Activated CD4-positive, alpha-beta T cell treated with anti-CD3 and anti-CD28 coated beads, Interleukin-2, amount 10 ng/mL, durations not matched to agents 7 days and 5 days (primary cell): ENCODE measurements around the gene CHST11. TPM values are rescaled to one million over a fixed set of nuclear protein-coding genes. Genes with fewer than 3 reads are reported as not detected.

Source experiments
- CTCF ChIA-PET: fragments of 350-600 bp; sonication (Branson Sonifier 250); formaldehyde crosslinking; loops from one replicate; lab custom pipeline; 2021; ENCODE audit warnings: antibody characterized with exemption; lab: Charles Lee
- POLR2A ChIA-PET: fragments of 350-600 bp; sonication (Branson Sonifier 250); formaldehyde crosslinking; loops from one replicate; lab custom pipeline; 2021; ENCODE audit warnings: antibody characterized with exemption; lab: Charles Lee
- DNase-seq: peaks from one replicate; pipeline ENCODE4 v3.0.0-alpha.2; 2020
- H3K27ac Mint-ChIP-seq: one replicate; pipeline ENCODE4 v1.8.0; 2021; ENCODE audit warnings: mild to moderate bottlenecking, moderate library complexity, mixed read lengths
- H3K27me3 Mint-ChIP-seq: one replicate; pipeline ENCODE4 v1.8.0; 2021; ENCODE audit warnings: mixed read lengths
- H3K36me3 Mint-ChIP-seq: one replicate; pipeline ENCODE4 v1.8.0; 2021; ENCODE audit warnings: low read depth, mixed read lengths
- H3K4me1 Mint-ChIP-seq: one replicate; pipeline ENCODE4 v1.8.0; 2021; ENCODE audit warnings: mixed read lengths
- H3K4me3 Mint-ChIP-seq: one replicate; pipeline ENCODE4 v1.8.0; 2021; ENCODE audit warnings: mild to moderate bottlenecking, moderate library complexity, mixed read lengths
- H3K9me3 Mint-ChIP-seq: one replicate; pipeline ENCODE4 v1.8.0; 2021; ENCODE audit warnings: mixed read lengths
- total RNA-seq, 2 experiments: library from RNA; stranded (reverse); gene quantifications; one replicate each; pipeline ENCODE4 v1.2.3, GENCODE V29; 2021

CHST11 gene
- total RNA-seq, 2 experiments from 2014 or later: 56.4 to 56.6 TPM

GRCh38 chr12:104435765-104436164 lies 21.0 kb upstream of the CHST11 start:
- CTCF ChIA-PET: interaction anchor here (0.8 to 1.8 kb wide), 7 partner anchors 9 to 54 kb away, joined by 3 to 8 read pairs (median 4); no protein-coding TSS in a partner anchor
- Mint-ChIP-seq H3K4me3 (no peak overlapping the region), H3K9me3 (peaks cover 2% of the 10 kb centered on the region), H3K27me3 (peaks cover 8% of the 10 kb centered on the region), H3K4me1 (peaks cover 2% of the 10 kb centered on the region), H3K36me3 (no peaks in the 10 kb centered on the region), H3K27ac (no peak overlapping the region)
- POLR2A ChIA-PET: interaction anchor here (0.7 kb wide), 1 partner anchor 9 kb away, joined by 3 read pairs; no protein-coding TSS in a partner anchor
- no peak for DNase-seq

GRCh38 chr12:104436790-104437189 lies 20.0 kb upstream of the CHST11 start:
- no peak for DNase-seq
- Mint-ChIP-seq H3K27me3 (peaks cover 8% of the 10 kb centered on the region), H3K9me3 (peaks cover 2% of the 10 kb centered on the region), H3K4me3 (no peak overlapping the region), H3K4me1 (peaks cover 2% of the 10 kb centered on the region), H3K36me3 (no peaks in the 10 kb centered on the region), H3K27ac (no peak overlapping the region)
- ChIA-PET POLR2A (no interaction called here), CTCF (interaction anchor here (1.0 to 1.7 kb wide), 3 partner anchors 16 to 21 kb away, joined by 4 to 5 read pairs (median 4); no protein-coding TSS in a partner anchor)

- no peaks in the 10 kb centered on the region for H3K36me3 Mint-ChIP-seq
- no peak for DNase-seq
- H3K4me3 Mint-ChIP-seq: no peak overlapping the region
- ChIA-PET CTCF (no interaction called here), POLR2A (no interaction called here)
- H3K27me3 Mint-ChIP-seq: peaks cover 8% of the 10 kb centered on the region
- peaks cover 2% of the 10 kb centered on the region for H3K9me3 Mint-ChIP-seq
- H3K4me1 Mint-ChIP-seq: peaks cover 2% of the 10 kb centered on the region
- no peak overlapping the region for H3K27ac Mint-ChIP-seq
Observed at GRCh38 chr12:104438134-104438533, 18.6 kb upstream of the CHST11 start.

GRCh38 chr12:104439137-104439536 lies 17.6 kb upstream of the CHST11 start:
- no peak for DNase-seq
- H3K27me3 Mint-ChIP-seq: peaks cover 8% of the 10 kb centered on the region
- ChIA-PET POLR2A (no interaction called here), CTCF (interaction anchor here (0.8 to 1.2 kb wide), 3 partner anchors 11 to 20 kb away, joined by 3 to 4 read pairs (median 3); no protein-coding TSS in a partner anchor)
- H3K4me1 Mint-ChIP-seq: peaks cover 2% of the 10 kb centered on the region
- H3K9me3 Mint-ChIP-seq: peaks cover 2% of the 10 kb centered on the region
- no peaks in the 10 kb centered on the region for H3K36me3 Mint-ChIP-seq
- no peak overlapping the region for H3K27ac Mint-ChIP-seq
- no peak overlapping the region for H3K4me3 Mint-ChIP-seq

- no peak overlapping the region for H3K4me3 Mint-ChIP-seq
- H3K36me3 Mint-ChIP-seq: no peaks in the 10 kb centered on the region
- no peaks in the 10 kb centered on the region for H3K9me3 Mint-ChIP-seq
- H3K27ac Mint-ChIP-seq: no peak overlapping the region
- peaks cover under 1% of the 10 kb centered on the region for H3K27me3 Mint-ChIP-seq
- H3K4me1 Mint-ChIP-seq: no peaks in the 10 kb centered on the region
- DNase-seq: no peak
- ChIA-PET POLR2A (no interaction called here), CTCF (interaction anchor here (1.6 kb wide), 1 partner anchor 13 kb away, joined by 4 read pairs; the partner anchor contains the start of gene CHST11)
Observed at GRCh38 chr12:104443008-104443407, 13.7 kb upstream of the CHST11 start.

GRCh38 chr12:104446646-104447421 lies 9.9 kb upstream of the CHST11 start:
- CTCF ChIA-PET: interaction anchor here (1.9 kb wide), 1 partner anchor 11 kb away, joined by 4 read pairs; no protein-coding TSS in a partner anchor
- DNase-seq: no peak
- Mint-ChIP-seq H3K27ac (no peak overlapping the region), H3K27me3 (no peaks in the 10 kb centered on the region), H3K4me1 (no peaks in the 10 kb centered on the region), H3K36me3 (no peaks in the 10 kb centered on the region), H3K4me3 (no peak overlapping the region), H3K9me3 (peaks cover 6% of the 10 kb centered on the region)
- POLR2A ChIA-PET: interaction anchor here (0.7 kb wide), 1 partner anchor 257 kb away, joined by 4 read pairs; no protein-coding TSS in a partner anchor

- H3K27ac Mint-ChIP-seq: no peak overlapping the region
- H3K4me3 Mint-ChIP-seq: no peak overlapping the region
- no peak for DNase-seq
- no peaks in the 10 kb centered on the region for H3K4me1 Mint-ChIP-seq
- H3K36me3 Mint-ChIP-seq: no peaks in the 10 kb centered on the region
- peaks cover 6% of the 10 kb centered on the region for H3K9me3 Mint-ChIP-seq
- POLR2A ChIA-PET: no interaction called here
- H3K27me3 Mint-ChIP-seq: no peaks in the 10 kb centered on the region
- CTCF ChIA-PET: interaction anchor here (1.9 kb wide), 1 partner anchor 9 kb away, joined by 4 read pairs; the partner anchor contains the start of gene CHST11
Observed at GRCh38 chr12:104448031-104448430, 8.7 kb upstream of the CHST11 start.

GRCh38 chr12:104448451-104448850 lies 8.3 kb upstream of the CHST11 start:
- H3K27ac Mint-ChIP-seq: no peak overlapping the region
- no peak overlapping the region for H3K4me3 Mint-ChIP-seq
- H3K9me3 Mint-ChIP-seq: peaks cover 6% of the 10 kb centered on the region
- CTCF ChIA-PET: interaction anchor here (0.7 to 1.9 kb wide), 3 partner anchors 9 to 27 kb away, joined by 4 to 5 read pairs (median 4); partner anchors contain the start of gene CHST11
- DNase-seq: no peak
- no peaks in the 10 kb centered on the region for H3K36me3 Mint-ChIP-seq
- H3K4me1 Mint-ChIP-seq: no peaks in the 10 kb centered on the region
- POLR2A ChIA-PET: no interaction called here
- no peaks in the 10 kb centered on the region for H3K27me3 Mint-ChIP-seq

- ChIA-PET POLR2A (no interaction called here), CTCF (interaction anchor here (0.9 to 2.0 kb wide), 2 partner anchors 12 to 314 kb away, joined by 4 read pairs; no protein-coding TSS in a partner anchor)
- no peaks in the 10 kb centered on the region for H3K27me3 Mint-ChIP-seq
- peaks cover 6% of the 10 kb centered on the region for H3K4me1 Mint-ChIP-seq
- DNase-seq: no peak
- no peak overlapping the region for H3K27ac Mint-ChIP-seq
- peaks cover 2% of the 10 kb centered on the region for H3K36me3 Mint-ChIP-seq
- H3K4me3 Mint-ChIP-seq: no peak overlapping the region
- H3K9me3 Mint-ChIP-seq: peaks cover 6% of the 10 kb centered on the region
Observed at GRCh38 chr12:104450700-104451099, 6.0 kb upstream of the CHST11 start.

GRCh38 chr12:104452087-104452486 lies 4.7 kb upstream of the CHST11 start:
- ChIA-PET POLR2A (no interaction called here), CTCF (interaction anchor here (0.6 to 1.1 kb wide), 2 partner anchors 13 to 226 kb away, joined by 3 to 4 read pairs; no protein-coding TSS in a partner anchor)
- Mint-ChIP-seq H3K4me3 (no peak overlapping the region), H3K4me1 (peaks cover 10% of the 10 kb centered on the region), H3K36me3 (peaks cover 3% of the 10 kb centered on the region), H3K27ac (no peak overlapping the region), H3K9me3 (peaks cover 6% of the 10 kb centered on the region), H3K27me3 (peaks cover 2% of the 10 kb centered on the region)
- no peak for DNase-seq

GRCh38 chr12:104453133-104453532 lies 3.6 kb upstream of the CHST11 start:
- peaks cover 3% of the 10 kb centered on the region for H3K36me3 Mint-ChIP-seq
- H3K27me3 Mint-ChIP-seq: peaks cover 2% of the 10 kb centered on the region
- CTCF ChIA-PET: no interaction called here

GRCh38 chr12:104454997-104455396 lies 1.8 kb upstream of the CHST11 start:
- Mint-ChIP-seq H3K36me3 (peaks cover 20% of the 10 kb centered on the region), H3K27ac (no peak overlapping the region), H3K4me1 (peaks cover 18% of the 10 kb centered on the region), H3K4me3 (no peak overlapping the region), H3K27me3 (peaks cover 2% of the 10 kb centered on the region), H3K9me3 (peaks cover 6% of the 10 kb centered on the region)
- ChIA-PET CTCF (no interaction called here), POLR2A (no interaction called here)
- DNase-seq: no peak

More at GRCh38 chr12:104453133-104453532, 3.6 kb upstream of the CHST11 start:
- POLR2A ChIA-PET: no interaction called here
- peaks cover 10% of the 10 kb centered on the region for H3K4me1 Mint-ChIP-seq
- peaks cover 6% of the 10 kb centered on the region for H3K9me3 Mint-ChIP-seq
- H3K4me3 Mint-ChIP-seq: no peak overlapping the region
- H3K27ac Mint-ChIP-seq: no peak overlapping the region
- no peak for DNase-seq
